ENCODE data around the gene PVALEF.
A peak's percentile ranks its signal among the peaks of the same experiment; 100 is the strongest.

The PVALEF gene

DNA sequence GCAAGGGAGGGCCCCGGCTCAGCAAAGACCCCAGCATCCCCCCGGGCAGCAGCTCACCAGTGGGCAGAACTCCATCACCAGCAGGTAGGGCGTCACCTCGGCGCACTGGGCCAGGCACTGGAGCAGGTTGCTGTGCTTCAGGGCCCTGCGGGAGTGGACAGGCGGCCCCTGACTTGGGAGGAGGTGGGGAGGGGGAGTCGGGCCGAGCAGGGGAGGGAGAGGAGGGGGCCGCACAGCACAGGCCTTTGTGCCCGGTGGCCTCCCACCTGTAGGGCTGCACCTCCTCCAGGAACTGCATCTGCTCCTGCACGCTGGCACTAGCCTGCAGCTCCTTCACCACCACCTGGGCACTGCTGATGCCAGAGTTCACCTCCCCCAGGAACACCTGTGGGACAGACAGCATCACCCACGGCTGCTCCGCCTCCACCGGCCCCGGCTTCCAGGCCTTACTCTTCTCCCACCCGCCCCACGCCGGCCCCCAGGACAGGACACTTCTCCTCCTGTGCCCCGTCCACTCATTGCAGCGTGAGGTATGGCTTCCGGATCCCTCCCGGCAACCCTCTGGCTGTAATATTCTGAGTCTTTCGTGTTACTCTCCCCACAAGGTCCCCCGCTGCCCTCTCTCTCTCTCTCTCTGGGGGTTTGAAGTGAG, 37.7 kb upstream of the PVALEF start:
- Histone ChIP-seq H3K27ac (no peak overlapping the region), H3K27me3 (ENCODE audit: insufficient read depth, low read depth, severe bottlenecking) (no peaks in the 10 kb centered on the region), H3K9me3 (ENCODE audit: severe bottlenecking) (no peaks in the 10 kb centered on the region), H3K4me3 (ENCODE audit: low read depth, low read length) (no peak overlapping the region), H3K36me3 (peaks cover 10% of the 10 kb centered on the region)
- TF ChIP-seq, protein P1, sequence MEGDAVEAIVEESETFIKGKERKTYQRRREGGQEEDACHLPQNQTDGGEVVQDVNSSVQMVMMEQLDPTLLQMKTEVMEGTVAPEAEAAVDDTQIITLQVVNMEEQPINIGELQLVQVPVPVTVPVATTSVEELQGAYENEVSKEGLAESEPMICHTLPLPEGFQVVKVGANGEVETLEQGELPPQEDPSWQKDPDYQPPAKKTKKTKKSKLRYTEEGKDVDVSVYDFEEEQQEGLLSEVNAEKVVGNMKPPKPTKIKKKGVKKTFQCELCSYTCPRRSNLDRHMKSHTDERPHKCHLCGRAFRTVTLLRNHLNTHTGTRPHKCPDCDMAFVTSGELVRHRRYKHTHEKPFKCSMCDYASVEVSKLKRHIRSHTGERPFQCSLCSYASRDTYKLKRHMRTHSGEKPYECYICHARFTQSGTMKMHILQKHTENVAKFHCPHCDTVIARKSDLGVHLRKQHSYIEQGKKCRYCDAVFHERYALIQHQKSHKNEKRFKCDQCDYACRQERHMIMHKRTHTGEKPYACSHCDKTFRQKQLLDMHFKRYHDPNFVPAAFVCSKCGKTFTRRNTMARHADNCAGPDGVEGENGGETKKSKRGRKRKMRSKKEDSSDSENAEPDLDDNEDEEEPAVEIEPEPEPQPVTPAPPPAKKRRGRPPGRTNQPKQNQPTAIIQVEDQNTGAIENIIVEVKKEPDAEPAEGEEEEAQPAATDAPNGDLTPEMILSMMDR (IDR thresholded peaks at IDR 0.05; ENCODE audit: low read depth, low read length) = no peak
- DNase-seq = no peak

DNA sequence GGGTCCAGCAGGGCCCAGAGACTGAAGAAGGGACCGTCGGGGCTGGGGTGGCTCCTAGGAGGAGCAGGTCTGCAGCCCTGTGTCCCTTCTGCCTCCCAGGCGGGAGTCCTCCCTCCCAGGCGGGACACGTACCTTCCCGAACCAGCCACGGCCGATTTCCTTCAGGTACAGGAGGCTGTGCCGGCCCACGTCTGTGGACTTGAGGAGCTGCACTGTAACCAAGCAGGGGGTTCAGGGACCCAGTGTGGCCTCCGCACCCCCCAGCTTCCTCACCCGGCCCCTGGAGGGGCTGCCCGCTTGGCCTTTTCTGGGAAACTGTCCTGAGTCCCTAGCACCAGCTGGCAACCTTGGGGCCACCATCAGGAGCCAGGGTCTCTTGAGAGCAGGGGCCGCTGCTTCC, 37.0 kb upstream of the PVALEF start:
- Histone ChIP-seq H3K9me3 (ENCODE audit: severe bottlenecking) (no peaks in the 10 kb centered on the region), H3K27ac (no peak overlapping the region), H3K27me3 (ENCODE audit: insufficient read depth, low read depth, severe bottlenecking) (no peaks in the 10 kb centered on the region), H3K4me3 (ENCODE audit: low read depth, low read length) (no peak overlapping the region), H3K36me3 (peaks cover 7% of the 10 kb centered on the region)
- DNase-seq = no peak
- TF ChIP-seq, protein P1 (IDR thresholded peaks at IDR 0.05; ENCODE audit: low read depth, low read length) = no peak

DNA sequence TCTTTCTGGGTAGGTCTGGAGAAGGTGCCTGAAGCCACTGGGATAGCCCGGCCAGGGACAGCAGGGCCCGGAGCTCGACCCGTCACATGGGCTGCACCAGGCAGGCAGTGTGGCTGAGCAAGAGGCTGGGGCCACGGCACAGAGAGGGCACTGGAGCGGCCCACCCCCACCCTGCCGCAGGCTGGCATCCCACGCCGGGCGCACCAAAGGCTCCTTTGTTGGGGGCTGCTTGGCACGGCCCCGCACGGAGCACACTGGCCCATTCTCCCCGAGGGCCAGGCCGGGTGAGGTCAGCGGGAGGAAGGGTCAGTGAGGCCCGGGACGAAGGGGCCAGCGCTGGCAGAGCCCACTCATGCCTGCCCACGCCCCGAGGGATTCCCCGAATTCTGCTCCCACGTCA, 36.5 kb upstream of the PVALEF start:
- no peak overlapping the region for H3K4me3 ChIP-seq (ENCODE audit: low read depth, low read length)
- H3K36me3 ChIP-seq = peaks cover 7% of the 10 kb centered on the region
- H3K27me3 ChIP-seq (ENCODE audit: insufficient read depth, low read depth, severe bottlenecking) = no peaks in the 10 kb centered on the region
- H3K9me3 ChIP-seq (ENCODE audit: severe bottlenecking) = no peaks in the 10 kb centered on the region
- no peak for DNase-seq
- no peak overlapping the region for H3K27ac ChIP-seq
- TF ChIP-seq, protein P1 (IDR thresholded peaks at IDR 0.05; ENCODE audit: low read depth, low read length) = no peak

DNA sequence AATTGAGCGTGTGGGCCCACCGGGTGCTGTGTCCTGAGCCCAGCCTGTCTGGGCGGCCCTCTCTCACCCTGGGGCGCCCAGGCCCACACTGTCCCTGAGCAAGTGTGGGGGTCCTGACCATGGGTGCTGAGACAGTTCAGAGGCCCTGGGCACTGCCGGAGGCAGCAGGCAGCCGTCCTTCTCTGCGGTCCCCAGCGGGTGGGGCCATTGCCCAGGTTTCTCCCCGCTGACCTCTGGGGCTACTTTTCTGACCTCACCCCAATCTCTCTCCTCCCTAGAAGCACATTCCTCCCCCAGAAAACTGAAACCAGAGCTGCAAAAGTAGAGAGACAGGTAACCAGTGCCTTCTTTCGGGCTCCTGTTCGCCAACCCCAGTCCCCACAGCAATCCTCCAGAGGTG, 36.0 kb upstream of the PVALEF start:
- TF ChIP-seq, protein P1 (IDR thresholded peaks at IDR 0.05; ENCODE audit: low read depth, low read length) = peak; percentile 69
- DNase-seq = no peak
- Histone ChIP-seq H3K27me3 (ENCODE audit: insufficient read depth, low read depth, severe bottlenecking) (no peaks in the 10 kb centered on the region), H3K27ac (no peak overlapping the region; the same call in 1 of the 2 replicates), H3K4me3 (ENCODE audit: low read depth, low read length) (no peak overlapping the region), H3K36me3 (peaks cover 5% of the 10 kb centered on the region), H3K9me3 (ENCODE audit: severe bottlenecking) (no peaks in the 10 kb centered on the region)

DNA sequence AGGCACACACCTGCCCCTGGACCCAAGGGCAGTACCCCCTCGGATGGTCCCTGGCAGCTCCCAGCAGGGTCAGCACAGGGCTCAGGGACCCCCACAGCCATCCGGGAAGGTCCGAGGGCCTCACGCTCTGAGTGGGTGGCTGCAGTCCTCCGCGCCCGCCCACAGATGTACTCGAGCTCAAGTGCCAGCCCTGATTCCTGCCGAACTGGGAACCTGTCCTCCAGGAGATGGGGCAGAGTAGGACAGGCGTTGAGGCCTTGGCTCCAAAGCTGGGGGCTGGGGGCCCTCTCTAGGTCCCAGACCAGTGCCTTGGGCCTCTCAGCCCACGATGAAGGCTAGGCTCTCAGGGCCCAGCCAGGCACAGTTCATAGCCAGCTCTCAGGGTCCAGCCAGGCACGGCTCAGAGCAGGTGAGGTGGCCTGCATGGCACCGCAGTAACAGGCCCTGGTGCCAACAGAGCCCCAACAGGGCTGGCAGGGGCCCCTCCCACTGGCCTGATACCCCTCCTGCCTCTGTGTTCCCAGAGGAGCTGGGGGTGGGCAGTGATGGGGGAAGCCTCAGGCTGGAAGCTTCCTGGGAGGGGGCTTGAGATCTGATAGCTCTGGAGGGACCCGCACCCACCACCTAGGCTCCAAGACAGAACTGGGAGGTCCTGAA, 35.5 kb upstream of the PVALEF start:
- no peaks in the 10 kb centered on the region; the same call in 1 of the 2 replicates for H3K36me3 ChIP-seq
- H3K4me3 ChIP-seq (ENCODE audit: low read depth, low read length) = no peak overlapping the region
- DNase-seq = no peak
- no peak overlapping the region; the same call in 1 of the 2 replicates for H3K27ac ChIP-seq
- H3K27me3 ChIP-seq (ENCODE audit: insufficient read depth, low read depth, severe bottlenecking) = no peaks in the 10 kb centered on the region
- H3K9me3 ChIP-seq (ENCODE audit: severe bottlenecking) = no peaks in the 10 kb centered on the region
- TF ChIP-seq, protein P1 (IDR thresholded peaks at IDR 0.05; ENCODE audit: low read depth, low read length) = no peak

All from WERI-Rb-1 (cell line).